Adrenal gland (tissue), 12 donors: Measurements from ENCODE around the gene PAGR1. TPM values are rescaled to one million over a fixed set of nuclear protein-coding genes. Genes with fewer than 3 reads are reported as not detected.
"Not testable (repeated sequence)": the region's sequence is repeated elsewhere in the genome, so short reads cannot be mapped to it uniquely, and the experiment has no call there.

Source experiments
- DNase-seq, 7 donors: peaks; one replicate each; pipeline ENCODE4 v3.0.0-alpha.2; 2019 to 2020
- H3K27ac ChIP-seq, 5 donors: fragments of 200-600 bp; sonication (generic) in 4 of 5; 1 replicate in 3 of 5; 2 replicates in 2 of 5; pipeline versions ENCODE4 v1.5.1 to v1.8.0; 2016 to 2020; ENCODE audit warnings: mild to moderate bottlenecking in 1 of 5
- H3K27me3 ChIP-seq: fragments of 200-600 bp; 2 replicates; pipeline ENCODE4 v1.8.0; 2021
- H3K36me3 ChIP-seq, 2 donors: fragments of 200-600 bp; replicated peaks in 1 of 2; 1 replicate in 1 of 2; 2 replicates in 1 of 2; pipeline versions ENCODE4 v1.5.1 to v1.8.0; 2018 to 2022
- H3K4me1 ChIP-seq, 2 donors: fragments of 200-600 bp; replicated peaks in 1 of 2; 1 replicate in 1 of 2; 2 replicates in 1 of 2; pipeline versions ENCODE4 v1.5.1 to v1.8.0; 2018 to 2021
- H3K4me3 ChIP-seq, 4 donors: fragments of 200-600 bp; sonication (generic) in 3 of 4; one replicate each; pipeline ENCODE4 v1.5.1; 2016 to 2018
- H3K9me3 ChIP-seq, 3 donors: fragments of 200-600 bp; sonication (generic) in 1 of 3; replicated peaks in 1 of 3; 1 replicate in 2 of 3; 2 replicates in 1 of 3; pipeline versions ENCODE4 v1.5.1 to v1.8.0; 2016 to 2021
- CTCF ChIP-seq, 6 experiments: fragments of 450-650 bp in 4 of 6; fragments of 200-600 bp in 2 of 6; sonication (generic) in 1 of 6; IDR thresholded peaks; 1 replicate in 5 of 6; 2 replicates in 1 of 6; pipeline versions ENCODE4 v1.5.1 to v1.8.0; 2016 to 2021; ENCODE audit warnings: antibody characterized with exemption in 6 of 6, mild to moderate bottlenecking in 2 of 6, moderate library complexity in 1 of 6
- POLR2A ChIP-seq, 2 donors: fragments of 450-650 bp; IDR thresholded peaks; one replicate each; pipeline ENCODE4 v1.6.1; 2017; ENCODE audit warnings: antibody characterized with exemption in 2 of 2, mild to moderate bottlenecking in 2 of 2, moderate library complexity in 1 of 2
- WGBS, 4 donors: extraction: QIAGEN DNeasy Blood & Tissue Kit in 2 of 4; methylation state at CpG; one replicate each; pipeline versions ENCODE4 v1.1.5 to v1.1.7; 2013 to 2017; 5-methylcytosine and 5-hydroxymethylcytosine counted together
- intact Hi-C, 2 donors: fragments of 100-400 bp; cut with DNase I; formaldehyde crosslinking; loops; one replicate each; pipeline versions ENCODE4 v1.14.1 to v1.15.0; 2022 to 2023
- polyA plus RNA-seq, 3 donors: library from polyadenylated mRNA; stranded (reverse); fragments of 200-250 nt in 2 of 3; fragments of 350-450 nt in 1 of 3; fragmentation: Illumina TruSeq in 1 of 3; extraction: RNeasy Lipid Tissue Mini Kit (QIAGEN cat#74804) in 1 of 3; gene quantifications; one replicate each; pipeline ENCODE4 v1.2.3, GENCODE V29; 2013 to 2014
- total RNA-seq, 9 donors: library from RNA; depleted of rRNA in 4 of 9; stranded (reverse); fragments of >200 nt in 4 of 9; fragments of 120-200 nt in 1 of 9; fragmentation: NEBNext Ultra II Directional in 1 of 9; extraction: Animal tissue kit (Norgen Biotek cat#: 25700) in 1 of 9; gene quantifications; one replicate each; pipeline versions ENCODE4 v1.1.0 to v1.2.4, GENCODE V29; 2013 to 2023
- donor health status: healthy with polysubstance abuse.
- donor health status: Bipolar disorder and iron deficiency.
- donor health status: DM: yes; HTN: yes; CAD: no.
- donor health status: DM: no; HTN: no; CAD: no.
- donor health status: DM: no; HTN: no; CAD: no.
- donor health status: DM: yes; HTN: yes; CAD: no.

PAGR1 gene
- total and polyA plus RNA-seq, 12 donors = 14.2 to 89.1 (median 39.8) TPM

- no peak for DNase-seq
- H3K27me3 ChIP-seq = no peaks in the 10 kb centered on the region
- 61 to 71% (median 67%) methylated on average over 4 of the region's 4 CpGs for WGBS, 4 donors
- intact Hi-C loops = loop anchor here in 1 of 2 donors (10.0 kb wide), 1 partner anchor 81 kb away; no protein-coding TSS in a partner anchor
- H3K9me3 ChIP-seq = no peaks in the 10 kb centered on the region
- H3K36me3 ChIP-seq = no peaks in the 10 kb centered on the region
- no peak overlapping the region for H3K4me3 ChIP-seq
- H3K4me1 ChIP-seq = no peaks in the 10 kb centered on the region
- H3K27ac ChIP-seq = no peak overlapping the region
- TF ChIP-seq POLR2A (IDR thresholded peaks at IDR 0.05) (no peak), CTCF (IDR thresholded peaks at IDR 0.05) (no peak)
Observed at GRCh38 chr16:29775742-29776408, 40.1 kb upstream of the PAGR1 start.

- no peak within 1 kb of the TSS for H3K4me3 ChIP-seq
- no peak within 1 kb of the TSS for H3K27ac ChIP-seq
- no peaks in the 10 kb centered on the region for H3K4me1 ChIP-seq
- no peak for DNase-seq
- TF ChIP-seq CTCF (IDR thresholded peaks at IDR 0.05) (no peak), POLR2A (IDR thresholded peaks at IDR 0.05) (no peak)
- no peaks in the 10 kb centered on the region for H3K9me3 ChIP-seq
- WGBS, 4 donors = 71 to 85% (median 76%) methylated on average over 9 to 10 of the region's 10 CpGs
- intact Hi-C loops = loop anchor here in 1 of 2 donors (10.0 kb wide), 1 partner anchor 83 kb away; no protein-coding TSS in a partner anchor
- no peaks in the 10 kb centered on the region for H3K27me3 ChIP-seq
- no peaks in the 10 kb centered on the region for H3K36me3 ChIP-seq
Observed at GRCh38 chr16:29777576-29778350, 38.2 kb upstream of the PAGR1 start, which contains the start of gene ZG16. Gene ZG16, plus strand, starts transcription at chr16:29778256. Its CDS starts 1,011 bp downstream, at chr16:29779267.

DNA sequence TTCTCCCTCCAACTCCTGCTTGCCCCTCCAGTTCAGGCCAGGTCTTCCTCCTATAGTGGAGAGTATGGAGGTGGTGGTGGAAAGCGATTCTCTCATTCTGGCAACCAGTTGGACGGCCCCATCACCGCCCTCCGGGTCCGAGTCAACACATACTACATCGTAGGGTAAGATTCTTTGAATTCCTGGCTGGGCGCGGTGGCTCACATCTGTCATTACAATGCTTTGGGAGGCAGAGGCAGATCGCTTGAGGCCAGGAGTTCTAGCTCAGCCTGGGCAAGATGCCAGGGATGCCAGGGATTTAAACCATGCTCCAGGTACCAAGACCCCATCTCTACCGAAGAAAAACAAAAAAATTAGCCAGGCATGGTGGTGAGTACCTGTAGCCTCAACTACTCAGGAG, 36.5 kb upstream of the PAGR1 start:
- no peaks in the 10 kb centered on the region for H3K4me1 ChIP-seq
- no peaks in the 10 kb centered on the region for H3K36me3 ChIP-seq
- no peak overlapping the region for H3K27ac ChIP-seq
- no peak for TF ChIP-seq POLR2A (IDR thresholded peaks at IDR 0.05)
- TF ChIP-seq CTCF (IDR thresholded peaks at IDR 0.05) = no peak
- H3K9me3 ChIP-seq = no peaks in the 10 kb centered on the region
- H3K27me3 ChIP-seq = no peaks in the 10 kb centered on the region
- no peak overlapping the region for H3K4me3 ChIP-seq
- 56 to 75% (median 69%) methylated on average over 10 of the region's 10 CpGs for WGBS, 4 donors
- DNase-seq = no peak
- intact Hi-C loops = loop anchor here in 1 of 2 donors (10.0 kb wide), 1 partner anchor 85 kb away; no protein-coding TSS in a partner anchor

- H3K27me3 ChIP-seq, H3K27ac ChIP-seq, H3K4me3 ChIP-seq, intact Hi-C loops, H3K4me1 ChIP-seq, H3K9me3 ChIP-seq, H3K36me3 ChIP-seq, DNase-seq: not testable (repeated sequence)
- 78 to 82% (median 80%) methylated on average over 13 of the region's 13 CpGs for WGBS, 4 donors
Observed at GRCh38 chr16:29783094-29783953, 32.6 kb upstream of the PAGR1 start.
